Measurements from ENCODE around the gene OLFM2. TPM values are rescaled to one million over a fixed set of nuclear protein-coding genes. Genes with fewer than 3 reads are reported as not detected.

OLFM2 gene
- total RNA-seq, 1 experiment from 2014 or later = 19.9 TPM

GRCh38 chr19:9875796-9876195, 60.5 kb downstream of the OLFM2 start:
- POLR2A ChIA-PET = no interaction called here
- intact Hi-C loops (cut with micrococcal nuclease) = no loop called here

GRCh38 chr19:9875031-9875627, 61.2 kb downstream of the OLFM2 start:
- ChIA-PET POLR2A (no interaction called here), CTCF (no interaction called here), RAD21 (ENCODE audit: low non-redundant PET in 1 of 2, low total read pairs in 2 of 2, uncharacterized antibody in 2 of 2, unreplicated experiment in 2 of 2) (no interaction called here)
- no peaks in the 10 kb centered on the region for H4K20me1 ChIP-seq (ENCODE audit: insufficient read depth)
- H3K9me2 ChIP-seq (ENCODE audit: insufficient read depth) = no peaks in the 10 kb centered on the region
- H3K36me3 ChIP-seq (ENCODE audit: control insufficient read depth in 1 of 2, insufficient read depth in 2 of 2, low read length in 2 of 2) = no peaks in the 10 kb centered on the region
- intact Hi-C loops (cut with micrococcal nuclease) = no loop called here
- H3K4me1 ChIP-seq (ENCODE audit: control insufficient read depth in 1 of 2, insufficient read depth in 2 of 2, low read length in 2 of 2) = peaks cover 9 to 14% of the 10 kb centered on the region in 2 experiments
- no peaks in the 10 kb centered on the region for H3K79me2 ChIP-seq (ENCODE audit: insufficient read depth, low read length)
- H3K9me3 ChIP-seq (ENCODE audit: control insufficient read depth in 1 of 2, insufficient read depth in 1 of 2, low read depth in 1 of 2, low read length in 2 of 2) = no peaks in the 10 kb centered on the region
- no peak overlapping the region for H3K9ac ChIP-seq (ENCODE audit: low read length)
- no peaks in the 10 kb centered on the region for H3K27me3 ChIP-seq (ENCODE audit: insufficient read depth, low read length)
- no peak overlapping the region for H3K4me2 ChIP-seq (ENCODE audit: low read length)
- no TSS peak for BruUV-seq (replicated peaks)
- H3K27ac ChIP-seq (ENCODE audit: low read depth, low read length) = no peak overlapping the region
- no peak overlapping the region for H3K4me3 ChIP-seq (replicated peaks in 1 of 2; ENCODE audit: low read depth in 1 of 2, low read length in 2 of 2)
- H2AFZ ChIP-seq (ENCODE audit: low read depth, low read length, poor library complexity, severe bottlenecking) = no peak overlapping the region
- TF ChIP-seq ATF3 (IDR thresholded peaks at IDR 0.05) (no peak), EGR1 (IDR thresholded peaks at IDR 0.05; ENCODE audit: low read depth) (no peak), EZH2 (IDR thresholded peaks at IDR 0.05) (no peak), FOSL1 (IDR thresholded peaks at IDR 0.05; ENCODE audit: low read depth) (no peak), POLR2AphosphoS5 (IDR thresholded peaks at IDR 0.05; ENCODE audit: low read depth, low read length) (no peak)
- ATAC-seq (no peak), DNase-seq (ENCODE audit: low read depth, low spot score) (no peak)

More at GRCh38 chr19:9875796-9876195, 60.5 kb downstream of the OLFM2 start:
- Histone ChIP-seq H3K27ac (ENCODE audit: low read depth, low read length) (no peak overlapping the region), H3K4me3 (replicated peaks in 1 of 2; ENCODE audit: low read depth in 1 of 2, low read length in 2 of 2) (no peak overlapping the region), H2AFZ (ENCODE audit: low read depth, low read length, poor library complexity, severe bottlenecking) (no peak overlapping the region), H3K4me1 (ENCODE audit: control insufficient read depth in 1 of 2, insufficient read depth in 2 of 2, low read length in 2 of 2) (peaks cover 9 to 14% of the 10 kb centered on the region in 2 experiments), H3K9me3 (ENCODE audit: control insufficient read depth in 1 of 2, insufficient read depth in 1 of 2, low read depth in 1 of 2, low read length in 2 of 2) (no peaks in the 10 kb centered on the region), H3K9ac (ENCODE audit: low read length) (no peak overlapping the region), H3K27me3 (ENCODE audit: insufficient read depth, low read length) (no peaks in the 10 kb centered on the region), H3K9me2 (ENCODE audit: insufficient read depth) (no peaks in the 10 kb centered on the region), H3K4me2 (ENCODE audit: low read length) (no peak overlapping the region), H3K79me2 (ENCODE audit: insufficient read depth, low read length) (no peaks in the 10 kb centered on the region), H4K20me1 (ENCODE audit: insufficient read depth) (no peaks in the 10 kb centered on the region), H3K36me3 (ENCODE audit: control insufficient read depth in 1 of 2, insufficient read depth in 2 of 2, low read length in 2 of 2) (no peaks in the 10 kb centered on the region)
- ChIA-PET CTCF (no interaction called here), RAD21 (ENCODE audit: low non-redundant PET in 1 of 2, low total read pairs in 2 of 2, uncharacterized antibody in 2 of 2, unreplicated experiment in 2 of 2) (no interaction called here)
- BruUV-seq (replicated peaks) = no TSS peak
- ATAC-seq (no peak), DNase-seq (ENCODE audit: low read depth, low spot score) (no peak)
- TF ChIP-seq EZH2 (IDR thresholded peaks at IDR 0.05) (no peak), ZFX (IDR thresholded peaks at IDR 0.05) (no peak), JUND (IDR thresholded peaks at IDR 0.05) (no peak), CEBPB (IDR thresholded peaks at IDR 0.05; ENCODE audit: low read depth) (no peak), POLR2AphosphoS5 (IDR thresholded peaks at IDR 0.05; ENCODE audit: low read depth, low read length) (no peak), RAD21 (IDR thresholded peaks at IDR 0.05; ENCODE audit: low read depth) (no peak), SIN3A (IDR thresholded peaks at IDR 0.05; ENCODE audit: low read depth) (no peak), TCF7L2 (IDR thresholded peaks at IDR 0.05; ENCODE audit: borderline replicate concordance, extremely low read depth, insufficient read depth, insufficient read length) (no peak)
